ENCODE results near the gene FRZB.
"Not testable (repeated sequence)": the region's sequence is repeated elsewhere in the genome, so short reads cannot be mapped to it uniquely, and the experiment has no call there.

FRZB gene

DNA sequence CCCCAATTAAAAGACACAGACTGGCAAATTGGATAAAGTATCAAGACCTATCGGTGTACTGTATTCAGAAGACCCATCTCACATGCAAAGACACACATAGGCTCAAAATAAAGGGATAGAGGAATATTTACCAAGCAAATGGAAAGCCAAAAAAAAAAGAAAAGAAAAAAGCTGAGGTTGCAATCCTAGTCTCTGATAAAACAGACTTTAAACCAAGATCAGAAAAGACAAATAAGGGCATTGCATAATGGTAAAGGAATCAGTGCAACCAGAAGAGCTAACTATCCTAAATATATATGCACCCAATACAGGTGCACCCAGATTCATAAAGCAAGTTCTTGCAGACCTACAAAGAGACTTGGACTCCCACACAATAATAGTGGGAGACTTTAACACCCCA, 10.2 kb upstream of the FRZB start:
- not testable (repeated sequence) for H3K27me3 ChIP-seq (ENCODE audit: control insufficient read depth in 3 of 3, insufficient read depth in 3 of 3, low read depth in 1 of 3, low read length in 3 of 3); H2BK120ac ChIP-seq (ENCODE audit: low read depth, low read length); H3K4me2 ChIP-seq (ENCODE audit: insufficient read depth, low read length, poor library complexity, severe bottlenecking); H3K14ac ChIP-seq (ENCODE audit: low read length); H2BK12ac ChIP-seq (ENCODE audit: low read length); H2BK15ac ChIP-seq (ENCODE audit: low read length); H3K27ac ChIP-seq (replicated peaks; ENCODE audit: low read length); H3K9me3 ChIP-seq (replicated peaks in 1 of 2; ENCODE audit: control insufficient read depth in 2 of 2, insufficient read depth in 1 of 2, low read depth in 1 of 2, low read length in 2 of 2); H2AK5ac ChIP-seq (ENCODE audit: low read depth, low read length); H3K4me3 ChIP-seq (ENCODE audit: low read length in 2 of 2); H2AFZ ChIP-seq (ENCODE audit: low read length); H3K9ac ChIP-seq (ENCODE audit: low read depth, low read length, poor library complexity); DNase-seq (ENCODE audit: low spot score); H4K8ac ChIP-seq (ENCODE audit: low read depth, low read length); H3K79me1 ChIP-seq (ENCODE audit: low read depth, low read length); H2BK5ac ChIP-seq (ENCODE audit: low read length); H3K4ac ChIP-seq (ENCODE audit: low read length); H3K18ac ChIP-seq (ENCODE audit: low read length); H4K91ac ChIP-seq (ENCODE audit: low read depth, low read length, poor library complexity); H3K23ac ChIP-seq (ENCODE audit: low read depth, low read length, poor library complexity); H3K36me3 ChIP-seq (replicated peaks in 1 of 2; ENCODE audit: control insufficient read depth in 2 of 2, insufficient read depth in 2 of 2, low read length in 2 of 2); H3K4me1 ChIP-seq (ENCODE audit: control insufficient read depth in 2 of 2, insufficient read depth in 1 of 2, low read depth in 1 of 2, low read length in 2 of 2)
- no CpG with 5 or more reads among the region's 1 CpG for WGBS, 2 donors (ENCODE audit: extremely low coverage in 2 of 2, insufficient read length in 2 of 2, insufficient replicate concordance in 1 of 2)

DNA sequence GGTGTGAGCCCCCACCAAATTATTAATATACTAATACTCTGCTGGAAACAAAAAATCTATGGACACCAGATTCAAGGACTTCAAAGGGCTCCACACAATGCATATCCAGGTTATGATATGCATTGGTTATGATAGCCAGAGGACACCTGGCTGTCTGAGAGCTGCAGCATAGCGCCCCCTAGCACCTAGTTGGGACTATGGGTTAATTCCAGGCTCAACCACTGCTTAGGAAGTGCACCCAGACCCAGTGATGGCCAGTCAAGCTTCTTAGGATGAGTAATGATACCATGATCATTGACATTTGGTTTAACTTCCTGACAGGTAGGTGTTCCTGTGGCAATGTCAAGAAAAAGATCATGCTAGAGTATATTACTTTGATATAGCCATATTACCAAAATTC, 3.8 kb upstream of the FRZB start:
- DNase-seq (ENCODE audit: low spot score) = no peak

DNA sequence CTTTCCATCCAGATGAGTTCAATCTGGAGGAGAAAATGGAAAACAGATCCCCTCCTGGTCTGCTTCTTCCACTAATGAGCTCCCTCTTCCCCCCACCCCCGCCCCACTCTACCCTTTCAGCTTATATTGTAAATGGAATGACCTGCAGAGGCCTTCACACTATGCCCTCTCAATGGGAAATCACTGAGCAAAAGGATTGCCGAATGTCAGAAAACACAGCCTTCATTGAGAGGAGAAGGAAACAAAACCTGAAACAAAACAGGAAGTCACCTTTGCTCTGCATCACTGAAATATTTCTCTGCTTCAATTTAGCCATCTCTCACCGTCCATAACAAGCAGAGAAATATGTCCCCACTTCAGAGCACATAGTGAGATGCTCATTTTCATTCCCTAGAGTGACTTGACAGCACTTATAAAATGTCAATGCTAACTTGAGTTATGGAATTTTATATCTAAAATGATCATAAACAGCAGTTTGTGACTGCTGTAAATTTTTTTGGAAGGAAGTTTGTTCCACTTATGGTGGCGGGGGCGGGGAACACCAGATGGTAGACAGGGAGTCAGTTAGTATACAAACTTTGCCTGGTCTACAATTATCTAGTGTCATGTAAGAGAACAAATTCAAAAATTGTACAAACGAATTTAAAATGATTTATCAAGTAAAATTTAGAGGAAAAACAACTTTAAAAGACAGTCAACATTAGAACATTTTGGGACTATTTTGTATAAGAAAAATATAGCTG, 1.8 kb upstream of the FRZB start:
- Histone ChIP-seq H3K27ac (replicated peaks; ENCODE audit: low read length) (peak overlapping the region; percentile 93), H3K4me3 (ENCODE audit: low read length in 2 of 2) (peak overlapping the region in 1 of 2 donors; percentile 42), H3K14ac (ENCODE audit: low read length) (no peak overlapping the region), H3K4me1 (ENCODE audit: control insufficient read depth in 2 of 2, insufficient read depth in 1 of 2, low read depth in 1 of 2, low read length in 2 of 2) (peaks cover 4 to 15% of the 10 kb centered on the region in 2 donors), H3K36me3 (replicated peaks in 1 of 2; ENCODE audit: control insufficient read depth in 2 of 2, insufficient read depth in 2 of 2, low read length in 2 of 2) (no peaks in the 10 kb centered on the region), H2BK5ac (ENCODE audit: low read length) (no peak overlapping the region), H2AFZ (ENCODE audit: low read length) (peak overlapping the region; percentile 87), H3K27me3 (ENCODE audit: control insufficient read depth in 3 of 3, insufficient read depth in 3 of 3, low read depth in 1 of 3, low read length in 3 of 3) (peaks cover 0 to 16% (median 0%) of the 10 kb centered on the region in 3 experiments), H3K4me2 (ENCODE audit: insufficient read depth, low read length, poor library complexity, severe bottlenecking) (peak overlapping the region; percentile 30), H2BK120ac (ENCODE audit: low read depth, low read length) (no peak overlapping the region), H3K4ac (ENCODE audit: low read length) (no peak overlapping the region), H3K18ac (ENCODE audit: low read length) (no peak overlapping the region), H3K79me1 (ENCODE audit: low read depth, low read length) (peaks cover 4% of the 10 kb centered on the region), H2BK15ac (ENCODE audit: low read length) (no peak overlapping the region), H4K8ac (ENCODE audit: low read depth, low read length) (no peak overlapping the region), H2AK5ac (ENCODE audit: low read depth, low read length) (no peak overlapping the region), H3K9ac (ENCODE audit: low read depth, low read length, poor library complexity) (no peak overlapping the region), H2BK12ac (ENCODE audit: low read length) (no peak overlapping the region), H3K9me3 (replicated peaks in 1 of 2; ENCODE audit: control insufficient read depth in 2 of 2, insufficient read depth in 1 of 2, low read depth in 1 of 2, low read length in 2 of 2) (no peaks in the 10 kb centered on the region), H4K91ac (ENCODE audit: low read depth, low read length, poor library complexity) (no peak overlapping the region), H3K23ac (ENCODE audit: low read depth, low read length, poor library complexity) (no peak overlapping the region)
- peak; percentile 73 for DNase-seq (ENCODE audit: low spot score)
- WGBS, 2 donors (ENCODE audit: extremely low coverage in 2 of 2, insufficient read length in 2 of 2, insufficient replicate concordance in 1 of 2) = no CpG with 5 or more reads among the region's 6 CpGs

More for the DNA sequence above, 3.8 kb upstream of the FRZB start:
- no peak overlapping the region for H4K8ac ChIP-seq (ENCODE audit: low read depth, low read length)
- H3K14ac ChIP-seq (ENCODE audit: low read length) = no peak overlapping the region
- no peak overlapping the region for H3K23ac ChIP-seq (ENCODE audit: low read depth, low read length, poor library complexity)
- H3K18ac ChIP-seq (ENCODE audit: low read length) = no peak overlapping the region
- H3K9ac ChIP-seq (ENCODE audit: low read depth, low read length, poor library complexity) = no peak overlapping the region
- H2BK15ac ChIP-seq (ENCODE audit: low read length) = no peak overlapping the region
- no peak overlapping the region for H4K91ac ChIP-seq (ENCODE audit: low read depth, low read length, poor library complexity)
- H3K4me1 ChIP-seq (ENCODE audit: control insufficient read depth in 2 of 2, insufficient read depth in 1 of 2, low read depth in 1 of 2, low read length in 2 of 2) = peaks cover 2 to 15% of the 10 kb centered on the region in 2 donors
- H2BK120ac ChIP-seq (ENCODE audit: low read depth, low read length) = no peak overlapping the region
- H3K4ac ChIP-seq (ENCODE audit: low read length) = no peak overlapping the region
- no peaks in the 10 kb centered on the region for H3K9me3 ChIP-seq (replicated peaks in 1 of 2; ENCODE audit: control insufficient read depth in 2 of 2, insufficient read depth in 1 of 2, low read depth in 1 of 2, low read length in 2 of 2)
- H3K79me1 ChIP-seq (ENCODE audit: low read depth, low read length) = peaks cover 4% of the 10 kb centered on the region
- H3K36me3 ChIP-seq (replicated peaks in 1 of 2; ENCODE audit: control insufficient read depth in 2 of 2, insufficient read depth in 2 of 2, low read length in 2 of 2) = no peaks in the 10 kb centered on the region
- no peak overlapping the region for H2BK5ac ChIP-seq (ENCODE audit: low read length)
- no peak overlapping the region for H2AFZ ChIP-seq (ENCODE audit: low read length)
- no peak overlapping the region for H3K4me3 ChIP-seq (ENCODE audit: low read length in 2 of 2)
- peaks cover 0 to 9% (median 0%) of the 10 kb centered on the region in 3 experiments for H3K27me3 ChIP-seq (ENCODE audit: control insufficient read depth in 3 of 3, insufficient read depth in 3 of 3, low read depth in 1 of 3, low read length in 3 of 3)
- WGBS, 2 donors (ENCODE audit: extremely low coverage in 2 of 2, insufficient read length in 2 of 2, insufficient replicate concordance in 1 of 2) = no CpG with 5 or more reads among the region's 1 CpG
- H2BK12ac ChIP-seq (ENCODE audit: low read length) = no peak overlapping the region
- no peak overlapping the region for H2AK5ac ChIP-seq (ENCODE audit: low read depth, low read length)
- H3K27ac ChIP-seq (replicated peaks; ENCODE audit: low read length) = no peak overlapping the region
- no peak overlapping the region for H3K4me2 ChIP-seq (ENCODE audit: insufficient read depth, low read length, poor library complexity, severe bottlenecking)

DNA sequence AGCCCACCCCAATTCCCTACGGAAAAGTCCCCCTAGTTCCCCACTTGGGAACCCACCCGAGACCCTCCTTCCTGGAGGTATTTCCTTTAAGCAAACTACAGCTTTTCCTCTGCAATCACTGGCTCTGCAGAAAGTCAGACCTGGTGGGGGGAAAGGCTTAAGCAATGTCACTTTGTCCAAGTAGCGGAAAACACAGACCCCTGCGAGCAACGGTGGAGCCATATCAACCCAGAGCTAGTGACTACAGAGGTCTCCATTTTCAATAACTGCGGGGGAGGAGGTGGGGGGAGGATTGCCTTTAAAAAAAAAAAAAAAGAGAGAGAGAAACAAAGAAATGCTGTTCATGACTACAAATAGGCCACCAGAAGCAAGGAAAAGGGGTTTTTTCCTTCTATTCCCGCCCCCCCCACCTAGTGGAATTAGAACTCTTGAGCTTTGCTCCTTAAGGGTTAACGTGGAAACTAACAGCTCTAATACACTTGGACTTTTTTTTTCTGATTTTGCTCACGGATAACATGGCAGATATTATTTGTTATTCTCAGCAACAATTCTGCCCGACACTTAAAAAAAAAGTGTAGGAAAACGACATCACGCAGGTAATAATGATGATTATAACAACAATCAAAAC, 1.1 kb upstream of the FRZB start:
- Histone ChIP-seq H3K27me3 (ENCODE audit: control insufficient read depth in 3 of 3, insufficient read depth in 3 of 3, low read depth in 1 of 3, low read length in 3 of 3) (peaks cover 0 to 16% (median 0%) of the 10 kb centered on the region in 3 experiments), H3K4me1 (ENCODE audit: control insufficient read depth in 2 of 2, insufficient read depth in 1 of 2, low read depth in 1 of 2, low read length in 2 of 2) (peaks cover 4 to 15% of the 10 kb centered on the region in 2 donors), H2BK12ac (ENCODE audit: low read length) (peak overlapping the region; percentile 65), H3K18ac (ENCODE audit: low read length) (peak overlapping the region; percentile 98), H2AFZ (ENCODE audit: low read length) (peak overlapping the region; percentile 87), H2BK120ac (ENCODE audit: low read depth, low read length) (peak overlapping the region; percentile 90), H3K14ac (ENCODE audit: low read length) (peak overlapping the region; percentile 83), H2AK5ac (ENCODE audit: low read depth, low read length) (peak overlapping the region; percentile 73), H3K79me1 (ENCODE audit: low read depth, low read length) (peaks cover 4% of the 10 kb centered on the region), H3K9me3 (replicated peaks in 1 of 2; ENCODE audit: control insufficient read depth in 2 of 2, insufficient read depth in 1 of 2, low read depth in 1 of 2, low read length in 2 of 2) (no peaks in the 10 kb centered on the region), H4K91ac (ENCODE audit: low read depth, low read length, poor library complexity) (no peak overlapping the region), H3K9ac (ENCODE audit: low read depth, low read length, poor library complexity) (peak overlapping the region; percentile 86), H3K23ac (ENCODE audit: low read depth, low read length, poor library complexity) (no peak overlapping the region), H3K36me3 (replicated peaks in 1 of 2; ENCODE audit: control insufficient read depth in 2 of 2, insufficient read depth in 2 of 2, low read length in 2 of 2) (no peaks in the 10 kb centered on the region), H3K4ac (ENCODE audit: low read length) (no peak overlapping the region), H2BK15ac (ENCODE audit: low read length) (peak overlapping the region; percentile 44), H3K4me3 (ENCODE audit: low read length in 2 of 2) (peak overlapping the region; percentile 42 to 85), H2BK5ac (ENCODE audit: low read length) (peak overlapping the region; percentile 98), H3K27ac (replicated peaks; ENCODE audit: low read length) (peak overlapping the region; percentile 93), H4K8ac (ENCODE audit: low read depth, low read length) (no peak overlapping the region), H3K4me2 (ENCODE audit: insufficient read depth, low read length, poor library complexity, severe bottlenecking) (peak overlapping the region; percentile 81)
- DNase-seq (ENCODE audit: low spot score) = peak; percentile 39
- WGBS, 2 donors (ENCODE audit: extremely low coverage in 2 of 2, insufficient read length in 2 of 2, insufficient replicate concordance in 1 of 2) = no CpG with 5 or more reads among the region's 12 CpGs
